GM21515 (cell line): ENCODE data around the gene PLXNA1.

Source experiments
- ATAC-seq: cut with Tn5 transposase; IDR thresholded peaks from one replicate; pipeline ENCODE4 v1.9.1; 2021; ENCODE audit not compliant: unreplicated experiment

PLXNA1 gene

GRCh38 chr3:126985132-126985985 lies 2.4 kb downstream of the PLXNA1 start:
- no peak for ATAC-seq

GRCh38 chr3:126986001-126986400 lies 3.1 kb downstream of the PLXNA1 start:
- no peak for ATAC-seq

- ATAC-seq, result no peak
Measured at GRCh38 chr3:126987129-126987528, 4.2 kb downstream of the PLXNA1 start.

- ATAC-seq, result no peak
Measured at GRCh38 chr3:126987596-126987995, 4.7 kb downstream of the PLXNA1 start.

- no peak for ATAC-seq
Measured at GRCh38 chr3:126988451-126989021, 5.6 kb downstream of the PLXNA1 start.

GRCh38 chr3:126989316-126990023 lies 6.6 kb downstream of the PLXNA1 start:
- ATAC-seq, result no peak

- no peak for ATAC-seq
Measured at GRCh38 chr3:126990024-126990700, 7.2 kb downstream of the PLXNA1 start.

GRCh38 chr3:126990890-126991289 lies 8.0 kb downstream of the PLXNA1 start:
- ATAC-seq, result no peak

GRCh38 chr3:126991366-126992200 lies 8.7 kb downstream of the PLXNA1 start:
- no peak for ATAC-seq

GRCh38 chr3:126992216-126992615 lies 9.3 kb downstream of the PLXNA1 start:
- ATAC-seq, result no peak

- ATAC-seq, result no peak
Measured at GRCh38 chr3:126992776-126993175, 9.9 kb downstream of the PLXNA1 start.

GRCh38 chr3:126993436-126993835 lies 10.5 kb downstream of the PLXNA1 start:
- no peak for ATAC-seq

GRCh38 chr3:126994661-126995245 lies 11.8 kb downstream of the PLXNA1 start:
- no peak for ATAC-seq

- ATAC-seq, result no peak
Measured at GRCh38 chr3:126995254-126995780, 12.4 kb downstream of the PLXNA1 start.

GRCh38 chr3:126995926-126996512 lies 13.1 kb downstream of the PLXNA1 start:
- no peak for ATAC-seq

- no peak for ATAC-seq
Measured at GRCh38 chr3:126996905-126997304, 14.0 kb downstream of the PLXNA1 start.

GRCh38 chr3:126997455-126998038 lies 14.6 kb downstream of the PLXNA1 start:
- no peak for ATAC-seq

- ATAC-seq, result no peak
Measured at GRCh38 chr3:126998320-126998719, 15.4 kb downstream of the PLXNA1 start.

- no peak for ATAC-seq
Measured at GRCh38 chr3:126998728-126999127, 15.8 kb downstream of the PLXNA1 start.
